ENCODE results near the gene LHPP.

DNA sequence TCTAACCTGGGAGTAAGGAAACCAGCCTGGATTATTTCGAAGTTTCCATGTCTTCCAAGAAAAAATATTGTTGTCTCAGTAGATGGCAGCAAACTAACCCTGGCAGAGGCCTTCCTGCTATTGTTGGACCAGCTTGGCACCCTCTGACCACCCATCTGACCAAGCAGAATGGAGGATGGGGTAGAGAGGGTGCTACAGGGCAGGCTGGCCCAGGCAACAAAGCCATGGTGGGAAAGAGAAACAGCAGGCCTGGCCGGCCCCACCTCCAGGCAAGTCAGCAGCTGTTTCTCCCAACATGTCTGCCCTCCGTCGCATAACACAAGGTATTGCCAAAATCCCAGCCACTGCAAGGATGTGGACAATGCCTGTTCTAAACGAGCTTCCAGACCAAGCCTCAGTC is 187.6 kb downstream of the LHPP start:
- no peak for TF ChIP-seq EZH2 (IDR thresholded peaks at IDR 0.05; ENCODE audit: borderline replicate concordance, low read length)
- TF ChIP-seq, protein P1, sequence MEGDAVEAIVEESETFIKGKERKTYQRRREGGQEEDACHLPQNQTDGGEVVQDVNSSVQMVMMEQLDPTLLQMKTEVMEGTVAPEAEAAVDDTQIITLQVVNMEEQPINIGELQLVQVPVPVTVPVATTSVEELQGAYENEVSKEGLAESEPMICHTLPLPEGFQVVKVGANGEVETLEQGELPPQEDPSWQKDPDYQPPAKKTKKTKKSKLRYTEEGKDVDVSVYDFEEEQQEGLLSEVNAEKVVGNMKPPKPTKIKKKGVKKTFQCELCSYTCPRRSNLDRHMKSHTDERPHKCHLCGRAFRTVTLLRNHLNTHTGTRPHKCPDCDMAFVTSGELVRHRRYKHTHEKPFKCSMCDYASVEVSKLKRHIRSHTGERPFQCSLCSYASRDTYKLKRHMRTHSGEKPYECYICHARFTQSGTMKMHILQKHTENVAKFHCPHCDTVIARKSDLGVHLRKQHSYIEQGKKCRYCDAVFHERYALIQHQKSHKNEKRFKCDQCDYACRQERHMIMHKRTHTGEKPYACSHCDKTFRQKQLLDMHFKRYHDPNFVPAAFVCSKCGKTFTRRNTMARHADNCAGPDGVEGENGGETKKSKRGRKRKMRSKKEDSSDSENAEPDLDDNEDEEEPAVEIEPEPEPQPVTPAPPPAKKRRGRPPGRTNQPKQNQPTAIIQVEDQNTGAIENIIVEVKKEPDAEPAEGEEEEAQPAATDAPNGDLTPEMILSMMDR (IDR thresholded peaks at IDR 0.05; ENCODE audit: low read length), result no peak
